GM19193 (cell line): ENCODE measurements around the gene ZNF532.

ENCODE experiments used
- POLR2A ChIP-seq: IDR thresholded peaks from 4 replicates; pipeline ENCODE4 v1.6.1; 2011; ENCODE audit not compliant: insufficient read depth, insufficient read length; ENCODE audit errors: extremely low read depth

ZNF532 gene

DNA sequence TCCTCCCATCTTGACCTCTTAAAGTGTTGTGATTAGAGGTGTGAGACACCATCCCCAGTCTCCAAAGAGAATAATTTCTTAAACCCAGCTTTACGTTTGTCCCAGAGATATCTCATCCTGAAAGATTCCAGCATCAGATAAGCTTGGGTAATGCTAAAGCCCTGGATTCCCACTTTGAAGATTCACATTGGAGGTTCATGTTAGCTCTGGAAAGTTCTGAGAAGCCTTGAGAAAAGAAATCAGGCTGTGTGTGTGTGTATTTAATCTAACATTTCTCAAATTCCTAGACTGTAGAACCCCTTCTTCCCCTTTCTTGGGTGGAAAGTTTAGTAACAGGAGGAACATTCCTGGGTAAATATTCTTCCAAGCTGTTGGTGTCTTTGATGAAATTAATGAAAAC is 18.0 kb downstream of the ZNF532 start:
- no peak for TF ChIP-seq POLR2A

DNA sequence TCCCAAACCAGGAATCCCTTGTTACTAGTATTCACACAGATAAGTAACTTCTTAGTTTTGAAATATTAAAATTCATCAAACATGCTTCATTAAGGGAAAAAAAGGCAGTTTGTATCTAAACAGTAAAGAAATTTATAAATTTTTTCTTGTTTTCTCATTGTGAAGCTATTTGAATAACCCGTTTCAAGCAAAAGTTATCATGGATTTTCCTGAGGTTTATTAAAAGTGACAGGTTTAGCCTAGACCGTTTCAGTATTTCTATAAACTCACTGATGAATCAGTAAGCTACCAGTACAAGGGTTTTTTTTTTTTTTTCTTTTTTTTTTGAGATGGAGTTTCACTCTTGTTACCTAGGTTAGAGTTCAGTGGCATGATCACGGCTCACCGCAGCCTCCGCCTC is 20.0 kb downstream of the ZNF532 start:
- TF ChIP-seq POLR2A: no peak

DNA sequence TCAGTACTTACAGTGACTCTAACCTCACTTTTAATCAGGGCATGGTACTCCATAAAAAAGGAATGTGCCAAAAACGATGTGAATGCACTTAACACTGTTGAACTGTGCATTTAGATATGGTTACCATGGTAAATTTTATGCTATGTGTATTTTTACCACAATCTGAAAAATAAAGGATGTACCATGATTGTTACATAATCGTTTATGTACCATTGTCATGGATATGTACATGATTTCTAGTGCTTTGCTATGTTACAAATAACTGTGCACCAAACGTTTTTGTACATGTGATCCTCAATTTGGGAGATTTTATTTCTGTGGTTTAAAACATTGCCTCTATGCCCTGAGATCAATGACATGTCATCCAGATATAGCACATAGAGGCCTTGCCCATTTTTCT is 21.8 kb downstream of the ZNF532 start:
- TF ChIP-seq POLR2A: no peak

DNA sequence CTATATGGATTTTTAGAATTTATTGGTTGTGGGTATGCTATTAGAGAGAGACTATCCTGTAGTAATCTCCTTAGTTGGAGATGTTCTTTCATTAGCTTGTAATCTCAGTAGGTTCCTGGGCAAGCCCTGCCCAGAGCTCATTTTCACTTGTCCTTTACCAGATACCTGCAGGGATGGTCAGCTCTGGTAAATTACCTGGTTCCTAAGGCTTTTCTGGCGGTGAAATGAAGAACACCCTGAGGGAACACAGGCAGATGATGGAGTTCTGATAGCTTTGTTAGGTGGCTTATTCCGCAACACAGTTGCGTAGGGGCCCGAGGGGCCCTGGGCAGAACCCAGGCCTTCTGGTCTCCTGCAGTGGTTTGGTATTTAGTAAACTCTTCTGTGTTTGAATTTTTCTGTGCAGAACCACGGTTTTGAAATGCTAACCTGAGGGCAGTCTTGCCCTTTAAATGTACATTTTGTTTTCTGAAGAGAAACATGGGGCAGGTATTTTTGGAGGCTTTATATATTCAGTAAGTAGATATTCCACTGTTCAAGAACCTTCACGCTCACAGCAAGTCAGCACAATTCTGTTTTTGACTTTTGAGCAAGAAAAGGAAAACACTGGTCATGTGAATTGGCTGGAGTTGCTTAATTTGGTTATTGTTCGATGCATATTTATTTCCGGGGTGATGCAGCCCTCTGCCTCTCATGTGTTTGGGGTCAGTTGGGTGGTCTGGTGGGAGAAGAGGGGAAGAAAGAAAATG is 22.4 kb downstream of the ZNF532 start:
- no peak for TF ChIP-seq POLR2A

DNA sequence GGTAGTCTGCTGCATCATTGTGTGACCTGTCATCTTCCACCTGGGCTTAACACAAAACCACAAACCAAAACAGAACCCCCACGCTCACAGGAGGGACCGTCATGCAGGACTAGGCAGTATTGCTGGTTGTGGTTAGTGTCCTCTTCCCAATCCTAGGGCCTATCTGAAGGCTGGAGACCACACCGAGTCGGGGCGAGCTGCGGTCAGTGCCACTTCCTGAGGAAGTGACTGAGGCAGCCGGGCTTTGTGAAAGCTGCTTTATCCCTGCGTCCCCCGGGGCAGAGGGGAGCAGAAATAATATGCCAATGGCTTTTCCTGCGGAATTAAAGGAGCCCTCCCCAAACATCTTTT is 22.9 kb downstream of the ZNF532 start:
- TF ChIP-seq POLR2A: no peak

DNA sequence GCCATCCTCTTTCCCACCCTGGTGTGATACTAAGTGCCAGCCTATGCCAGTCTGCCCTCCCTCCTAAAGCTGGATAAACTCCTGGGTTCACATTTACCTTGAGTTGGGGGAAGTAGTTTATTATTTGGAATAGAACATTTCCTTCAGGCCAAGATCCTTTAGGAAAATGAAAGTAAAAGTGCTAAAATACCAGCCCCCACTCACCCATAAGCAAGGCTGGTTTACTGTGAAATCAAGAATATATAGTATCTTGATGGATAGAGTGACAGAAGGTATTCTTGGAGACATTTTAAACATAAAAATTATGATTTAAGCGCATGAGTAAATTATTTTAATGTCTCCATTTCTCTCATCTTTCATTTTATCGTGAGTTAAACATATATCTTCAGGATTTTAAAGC is 27.1 kb downstream of the ZNF532 start:
- no peak for TF ChIP-seq POLR2A

DNA sequence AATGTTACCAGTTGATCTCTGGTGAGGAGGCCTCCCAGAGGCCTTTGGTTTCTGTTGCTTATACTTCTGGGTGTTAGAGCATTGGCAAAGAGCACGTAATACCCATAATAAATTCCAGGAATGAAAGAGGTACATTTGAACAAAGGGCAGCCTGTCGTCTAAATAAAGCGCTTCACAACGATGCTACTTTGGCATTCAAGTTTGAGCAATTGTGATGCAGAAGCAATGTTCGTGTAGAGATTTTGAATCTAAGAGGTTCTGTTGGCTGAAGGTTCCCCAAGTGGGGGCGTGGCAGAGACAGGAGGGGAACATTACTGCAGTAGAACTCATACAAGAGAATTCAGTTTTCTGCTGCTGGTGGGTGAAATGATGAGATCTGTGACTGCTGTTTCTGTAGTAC is 27.8 kb downstream of the ZNF532 start:
- no peak for TF ChIP-seq POLR2A

DNA sequence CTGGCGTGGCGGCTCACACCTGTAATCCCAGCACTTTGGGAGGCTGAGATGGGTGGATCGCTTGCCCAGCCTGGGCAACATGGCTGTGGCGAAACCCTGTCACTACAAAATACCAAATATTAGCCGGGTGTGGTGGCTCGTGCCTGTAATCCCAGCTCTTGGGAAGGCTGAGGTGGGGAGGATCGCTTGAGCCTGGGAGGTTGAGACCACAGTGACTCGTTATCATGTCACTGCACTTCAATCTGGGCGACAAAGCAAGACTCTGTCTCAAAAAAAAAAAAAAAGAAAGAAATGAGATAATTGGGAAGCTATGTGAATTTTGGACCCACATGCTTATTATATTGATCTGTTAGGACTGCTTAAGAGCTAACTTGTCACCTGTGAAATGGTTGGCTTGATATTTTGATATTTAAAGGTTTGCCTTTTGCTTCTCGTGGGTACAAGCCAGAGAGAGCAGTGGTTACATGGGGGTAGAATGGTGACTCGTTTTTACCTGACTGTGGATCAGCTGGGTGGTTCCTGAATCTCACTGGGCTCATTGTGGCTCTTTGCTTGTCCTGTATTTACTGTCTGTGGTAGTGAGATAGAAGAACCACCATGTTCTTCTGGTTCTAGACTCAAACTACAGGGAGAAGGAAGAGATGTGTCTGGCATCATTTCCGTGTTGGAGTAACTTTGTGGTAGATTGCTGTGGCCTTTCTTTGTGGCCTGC is 28.9 kb downstream of the ZNF532 start:
- no peak for TF ChIP-seq POLR2A

DNA sequence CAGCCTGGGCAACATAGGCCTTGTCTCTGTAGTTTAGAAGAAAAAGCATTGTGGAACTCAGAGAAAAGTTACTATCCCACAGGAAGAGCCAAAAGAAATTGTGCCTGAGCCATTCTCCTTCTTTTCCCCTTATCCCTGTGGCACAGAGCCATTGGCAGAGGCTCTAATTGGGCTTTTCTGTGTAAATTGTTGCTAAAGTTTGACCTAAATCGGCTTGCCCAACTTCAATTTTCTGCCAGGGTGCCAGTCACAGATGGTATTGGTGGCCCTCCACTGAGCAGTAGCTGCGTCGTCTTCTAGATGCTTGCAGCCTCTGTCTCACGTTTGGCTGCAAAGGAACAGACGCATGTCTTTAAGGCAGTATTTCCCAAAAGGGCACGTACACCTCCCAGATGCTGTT is 30.3 kb downstream of the ZNF532 start:
- TF ChIP-seq POLR2A: no peak

DNA sequence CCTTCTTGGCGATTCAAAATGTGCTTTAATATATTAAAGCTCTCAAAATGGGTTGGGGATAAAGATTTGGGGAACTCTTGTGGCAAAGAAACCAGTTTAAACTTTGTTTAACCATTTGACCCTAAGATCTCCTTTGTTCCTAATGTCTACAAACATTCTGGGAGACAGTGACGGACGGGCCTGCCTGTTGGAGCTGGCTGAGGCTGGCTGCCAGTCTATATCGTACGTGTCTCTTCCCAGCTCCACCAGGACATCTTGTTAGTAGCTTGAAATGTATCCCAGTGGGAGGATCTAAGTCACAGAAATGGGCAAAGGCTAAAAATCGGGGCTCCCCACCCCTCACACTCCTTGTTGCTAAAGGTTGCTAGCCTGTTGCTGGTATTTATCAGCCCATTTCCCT is 30.7 kb downstream of the ZNF532 start:
- TF ChIP-seq POLR2A: no peak

DNA sequence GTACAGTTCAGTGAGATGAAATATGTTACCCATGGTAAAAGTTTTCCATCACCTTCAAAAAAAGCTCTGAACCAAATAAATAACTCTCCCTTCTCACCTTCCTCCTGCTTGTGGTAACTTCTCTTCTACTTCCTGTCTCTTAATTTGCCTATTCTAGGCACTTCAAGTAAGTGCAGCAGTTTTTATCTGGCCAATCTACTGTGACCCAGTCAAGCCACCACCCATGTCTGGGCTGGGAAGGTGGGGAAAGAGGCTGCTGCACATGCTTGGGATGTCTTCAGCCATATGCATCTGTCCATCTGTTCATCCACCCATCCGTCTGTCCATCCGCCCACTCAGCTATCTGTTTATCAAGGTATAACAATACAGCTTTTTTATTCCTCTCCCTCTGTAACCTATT is 31.6 kb downstream of the ZNF532 start:
- no peak for TF ChIP-seq POLR2A

DNA sequence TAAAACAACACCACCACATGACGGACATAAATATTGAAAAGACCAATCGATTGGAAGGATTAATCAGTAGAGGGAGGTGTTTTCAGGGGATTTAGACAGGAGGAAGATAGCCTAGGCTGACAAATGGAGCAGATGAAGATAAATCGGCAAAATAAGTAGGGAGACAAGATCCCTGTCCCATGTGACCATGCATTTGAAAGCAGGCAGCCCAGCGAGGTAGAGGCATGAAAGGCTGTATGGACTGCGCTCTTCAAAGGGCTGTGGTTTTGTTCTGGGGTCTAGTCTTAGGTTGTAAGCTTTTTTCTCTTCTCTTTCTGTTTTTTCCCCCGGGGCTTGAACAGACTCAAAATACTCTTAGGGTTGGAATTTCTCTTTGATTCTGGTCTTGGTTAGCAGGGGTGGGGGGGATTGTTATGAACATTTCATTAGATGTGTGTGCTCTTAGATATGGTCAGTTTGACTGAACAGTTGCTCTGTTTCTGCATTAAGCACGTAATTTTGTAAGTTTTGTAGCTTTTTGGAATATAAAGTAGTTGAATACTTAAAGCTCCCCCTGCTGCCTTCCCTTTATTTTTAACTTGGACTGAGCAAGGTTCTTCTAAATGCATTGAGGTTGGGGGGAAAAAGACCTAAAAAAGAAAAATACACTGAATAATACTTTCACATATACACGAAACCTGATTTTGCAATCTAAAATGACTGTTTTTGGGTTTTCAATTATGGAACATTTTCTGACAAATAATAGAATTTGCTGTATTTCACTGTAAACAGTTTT is 32.2 kb downstream of the ZNF532 start:
- no peak for TF ChIP-seq POLR2A

DNA sequence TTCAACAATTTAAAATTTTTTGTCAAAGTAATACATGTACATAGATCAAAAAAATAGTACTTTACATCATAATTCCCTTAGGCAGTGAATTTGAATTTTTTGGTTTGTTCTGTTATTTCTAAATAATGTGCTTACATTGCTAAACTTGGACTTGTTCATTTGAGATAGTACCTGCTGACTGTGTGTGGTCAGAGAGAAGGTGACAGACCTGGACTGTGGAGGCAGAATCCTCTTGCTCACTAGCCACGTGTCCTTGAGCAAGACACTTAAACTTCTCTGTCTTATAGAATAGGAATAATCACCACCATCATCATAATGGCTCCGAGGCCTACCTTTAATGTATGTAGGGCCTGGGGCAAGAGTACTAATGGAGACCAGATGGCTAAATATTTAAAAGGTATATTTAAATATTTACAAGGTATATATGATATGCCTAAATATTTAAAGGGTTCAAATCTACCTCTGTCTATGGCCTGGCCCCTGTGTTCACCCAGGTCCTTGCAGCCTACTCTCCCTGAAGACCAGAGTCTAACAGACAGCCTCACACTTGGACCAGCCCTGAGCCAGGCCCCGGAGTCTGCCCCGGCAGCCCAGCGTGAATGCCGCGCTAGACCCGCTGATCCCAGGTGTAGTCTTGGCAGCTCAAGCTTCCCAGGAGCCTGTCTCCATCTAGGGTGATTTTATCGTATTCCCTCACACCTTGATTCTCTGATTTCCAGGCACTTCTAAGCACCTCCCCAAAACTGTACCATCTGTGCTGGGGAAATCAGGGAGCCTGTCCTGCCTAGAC is 33.5 kb downstream of the ZNF532 start:
- no peak for TF ChIP-seq POLR2A

DNA sequence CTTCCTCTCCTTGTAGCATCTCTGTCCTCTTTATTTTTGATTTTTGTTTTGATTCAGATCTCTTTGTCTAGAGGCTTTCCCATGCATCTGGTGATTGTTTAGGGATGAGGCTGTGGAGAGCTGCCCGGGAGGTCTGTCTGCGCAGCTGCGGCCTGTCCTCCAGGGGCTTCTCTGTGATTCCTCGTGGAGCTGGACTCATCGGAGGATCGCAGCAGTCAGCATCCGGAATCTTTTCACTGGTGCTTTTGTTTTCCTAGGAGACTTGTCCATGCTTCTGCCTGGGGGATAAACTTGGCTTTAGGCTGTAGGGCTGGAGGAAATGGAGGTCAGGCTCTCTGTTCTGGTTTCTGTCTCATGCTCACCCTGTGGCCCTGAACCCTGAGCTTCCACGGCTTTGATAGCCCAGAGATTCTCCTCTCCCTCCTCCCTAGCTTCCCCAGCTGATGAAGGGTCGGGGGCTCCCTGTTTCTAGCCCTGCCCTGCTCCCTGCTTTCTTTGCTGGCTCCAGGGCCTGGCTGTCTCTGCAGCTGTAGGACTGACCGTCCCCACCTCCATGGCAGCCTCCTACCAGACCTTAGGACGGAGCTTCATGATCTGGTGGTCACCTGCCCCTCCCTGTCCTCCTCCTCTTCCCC is 35.5 kb downstream of the ZNF532 start:
- TF ChIP-seq POLR2A: no peak

DNA sequence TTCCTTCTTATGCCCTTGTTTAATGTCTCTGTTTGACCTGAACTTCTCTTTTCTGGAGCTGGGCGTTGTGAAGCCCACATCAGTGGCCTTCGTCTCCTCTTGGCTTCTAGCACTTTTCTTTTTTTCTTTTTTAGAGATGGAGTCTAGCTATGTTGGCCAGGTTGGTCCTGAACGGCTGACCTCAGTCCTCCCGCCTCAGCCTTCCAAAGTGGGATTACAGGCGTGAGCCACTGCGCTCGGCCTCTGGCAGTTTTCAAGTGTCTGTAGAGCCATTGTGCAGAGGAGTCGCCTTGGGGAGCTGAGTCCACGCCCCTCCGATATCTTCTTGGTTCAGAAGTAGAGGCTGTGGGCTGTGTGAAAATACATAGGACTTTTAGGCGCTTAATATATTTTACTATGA is 36.5 kb downstream of the ZNF532 start:
- TF ChIP-seq POLR2A: no peak

DNA sequence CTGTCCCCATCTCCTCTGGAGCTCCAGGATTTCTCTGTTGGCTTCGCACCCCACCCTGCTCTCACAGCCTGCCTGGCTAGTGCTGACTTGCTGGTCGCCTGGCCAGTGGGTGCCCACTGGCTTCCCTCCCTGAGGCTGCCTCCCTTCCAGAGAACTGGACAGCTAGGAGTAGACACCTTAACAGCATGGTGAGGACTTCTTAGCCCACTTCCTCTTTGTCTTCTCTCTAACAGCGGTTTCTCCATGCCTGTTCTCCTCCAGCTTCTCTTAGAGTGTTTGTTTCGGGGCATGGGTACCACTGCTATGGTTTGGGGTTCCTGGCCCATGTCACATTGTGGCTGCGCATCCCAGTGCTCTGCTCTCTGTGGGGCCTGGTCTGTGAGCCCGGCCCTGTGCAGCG is 37.1 kb downstream of the ZNF532 start:
- TF ChIP-seq POLR2A: no peak

DNA sequence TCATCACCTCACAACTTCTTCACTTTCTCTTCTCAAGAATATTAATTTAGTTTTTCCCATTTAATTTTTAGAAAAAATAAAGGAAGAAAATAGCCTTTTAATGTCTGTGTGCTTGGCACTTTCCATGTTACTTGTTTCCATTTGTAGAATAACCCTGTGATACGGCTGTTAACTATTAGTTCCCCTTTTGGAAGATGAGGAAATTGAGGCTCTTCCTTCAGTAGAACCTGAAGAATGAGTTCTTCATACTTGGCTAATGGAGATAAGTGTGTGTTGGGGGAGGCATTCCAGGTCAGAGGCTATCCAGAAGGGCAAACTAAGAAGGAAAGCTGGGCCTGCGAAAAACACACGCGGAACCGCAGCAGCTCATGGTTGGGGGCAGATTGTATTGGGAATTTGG is 38.3 kb downstream of the ZNF532 start:
- no peak for TF ChIP-seq POLR2A
